ENCODE results near the gene EIF4G1.

Gene EIF4G1

DNA sequence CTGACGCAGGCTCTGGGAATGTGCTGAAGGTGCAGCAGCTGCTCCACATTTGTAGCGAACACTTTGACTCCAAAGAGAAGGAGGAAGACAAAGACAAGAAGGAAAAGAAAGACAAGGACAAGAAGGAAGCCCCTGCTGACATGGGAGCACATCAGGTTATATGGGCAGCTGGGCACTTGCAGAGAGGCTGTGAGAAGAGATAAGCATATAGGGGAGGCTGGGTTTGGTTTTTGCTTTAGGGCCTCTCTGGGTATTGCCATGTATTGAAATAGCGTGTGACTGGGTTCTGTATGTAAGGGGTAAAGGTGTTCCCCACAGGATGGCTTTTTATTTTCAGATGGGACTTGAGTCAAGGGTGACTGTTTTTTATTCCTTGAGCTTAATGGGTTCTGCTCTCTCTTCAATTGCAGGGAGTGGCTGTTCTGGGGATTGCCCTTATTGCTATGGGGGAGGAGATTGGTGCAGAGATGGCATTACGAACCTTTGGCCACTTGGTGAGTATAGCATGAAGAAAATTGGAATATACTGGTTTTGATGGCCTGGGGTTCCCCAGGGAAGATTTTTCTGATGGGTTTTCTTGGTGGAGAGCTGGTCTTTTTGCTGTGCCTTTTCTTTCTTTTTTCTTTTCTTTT, 7.9 kb upstream of the EIF4G1 start:
- no peak for DNase-seq

DNA sequence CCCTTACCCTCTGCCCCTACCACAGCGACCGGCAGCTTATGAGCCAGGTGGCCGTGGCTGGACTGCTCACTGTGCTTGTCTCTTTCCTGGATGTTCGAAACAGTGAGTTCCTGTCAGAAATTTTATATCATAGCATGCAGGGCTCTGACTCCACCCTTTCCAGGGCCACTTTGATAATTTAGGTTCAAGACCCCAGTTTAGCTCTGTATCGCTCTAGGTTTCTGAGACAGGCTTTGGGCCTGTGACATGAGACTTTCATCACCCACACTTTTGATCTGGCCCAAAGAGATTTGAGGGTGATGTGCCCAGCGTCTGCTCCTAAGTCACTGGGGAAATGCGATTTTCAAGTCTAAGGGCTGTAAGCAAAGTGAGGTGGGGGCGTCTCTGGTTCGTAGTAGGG, 6.5 kb upstream of the EIF4G1 start:
- DNase-seq: no peak

DNA sequence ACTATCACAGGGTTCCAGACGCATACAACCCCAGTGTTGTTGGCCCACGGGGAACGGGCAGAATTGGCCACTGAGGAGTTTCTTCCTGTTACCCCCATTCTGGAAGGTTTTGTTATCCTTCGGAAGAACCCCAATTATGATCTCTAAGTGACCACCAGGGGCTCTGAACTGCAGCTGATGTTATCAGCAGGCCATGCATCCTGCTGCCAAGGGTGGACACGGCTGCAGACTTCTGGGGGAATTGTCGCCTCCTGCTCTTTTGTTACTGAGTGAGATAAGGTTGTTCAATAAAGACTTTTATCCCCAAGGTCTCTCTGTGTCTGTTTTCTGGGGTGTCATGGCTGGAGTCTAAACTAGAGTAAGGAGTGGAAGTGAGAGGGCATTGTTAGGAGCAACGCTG, 5.7 kb upstream of the EIF4G1 start:
- DNase-seq: no peak

DNA sequence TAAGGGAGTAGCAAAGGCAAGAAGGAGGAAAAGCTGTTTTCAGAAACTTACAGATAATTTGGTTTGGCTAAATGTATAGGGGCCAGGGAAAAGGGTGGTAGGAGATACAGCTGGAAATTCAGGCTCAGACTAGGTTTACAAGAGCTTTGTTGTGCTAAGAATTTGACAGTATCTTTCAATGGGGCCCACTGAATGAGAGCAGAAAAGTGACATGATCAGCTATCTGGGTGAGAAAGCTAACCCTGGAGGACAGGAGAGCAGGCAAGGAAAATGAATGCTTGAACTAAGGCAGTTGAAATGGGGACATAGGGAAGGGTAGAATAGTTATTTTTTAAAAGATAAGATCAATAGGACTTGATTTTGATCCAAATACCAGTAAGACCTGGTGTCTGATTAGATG, 2.8 kb upstream of the EIF4G1 start:
- DNase-seq: no peak

DNA sequence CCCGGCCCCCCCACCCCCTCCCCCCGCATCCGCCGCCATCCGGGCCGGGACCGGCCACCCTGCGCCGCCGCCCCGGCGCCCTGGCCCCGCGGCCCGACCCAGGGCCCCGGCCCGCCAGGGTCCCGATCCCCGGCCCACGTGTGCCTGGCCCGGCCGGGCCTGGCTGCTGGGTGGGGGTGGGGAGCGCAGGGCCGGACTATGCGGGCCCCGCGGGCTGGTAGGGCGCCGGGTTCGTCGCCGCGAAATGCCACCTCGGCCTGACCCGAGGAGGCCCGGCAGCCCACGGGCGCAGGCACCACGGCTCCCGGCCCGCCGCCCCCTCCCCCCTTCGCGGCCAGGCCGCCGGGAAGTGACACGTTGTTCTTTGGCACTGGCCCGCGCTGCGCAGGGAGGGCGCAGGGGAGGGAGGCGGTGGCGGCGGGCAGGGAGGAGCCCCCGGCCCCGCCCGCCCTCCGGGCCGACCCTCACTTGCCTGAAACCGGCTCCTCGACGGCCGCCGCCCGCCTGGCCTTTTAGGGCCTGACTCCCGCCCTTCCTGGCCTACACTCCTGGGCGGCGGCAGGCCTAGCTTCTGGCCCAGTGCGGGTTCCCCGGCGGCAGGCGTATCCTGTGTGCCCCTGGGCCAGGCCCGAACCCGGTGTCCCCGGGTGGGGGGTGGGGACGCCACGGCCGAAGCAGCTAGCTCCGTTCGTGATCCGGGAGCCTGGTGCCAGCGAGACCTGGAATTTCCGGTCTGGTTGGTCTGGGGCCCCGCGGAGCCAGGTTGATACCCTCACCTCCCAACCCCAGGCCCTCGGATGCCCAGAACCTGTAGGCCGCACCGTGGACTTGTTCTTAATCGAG, 515 bp downstream of the EIF4G1 start:
- peak; percentile 82 for DNase-seq

DNA sequence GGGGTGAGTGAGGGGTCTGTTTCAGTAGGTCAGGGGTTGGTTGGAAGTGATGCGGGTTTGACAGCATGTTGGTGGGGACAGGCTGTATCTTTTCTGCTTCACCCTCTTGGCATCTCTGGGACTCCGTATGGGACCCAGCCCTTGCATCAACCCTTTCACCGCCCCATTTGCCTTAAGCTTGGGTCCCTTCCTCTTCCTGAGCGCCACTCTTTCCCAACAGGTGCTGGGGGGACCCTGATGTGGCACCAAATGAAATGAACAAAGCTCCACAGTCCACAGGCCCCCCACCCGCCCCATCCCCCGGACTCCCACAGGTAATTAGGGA, 1.1 kb downstream of the EIF4G1 start:
- no peak for DNase-seq

DNA sequence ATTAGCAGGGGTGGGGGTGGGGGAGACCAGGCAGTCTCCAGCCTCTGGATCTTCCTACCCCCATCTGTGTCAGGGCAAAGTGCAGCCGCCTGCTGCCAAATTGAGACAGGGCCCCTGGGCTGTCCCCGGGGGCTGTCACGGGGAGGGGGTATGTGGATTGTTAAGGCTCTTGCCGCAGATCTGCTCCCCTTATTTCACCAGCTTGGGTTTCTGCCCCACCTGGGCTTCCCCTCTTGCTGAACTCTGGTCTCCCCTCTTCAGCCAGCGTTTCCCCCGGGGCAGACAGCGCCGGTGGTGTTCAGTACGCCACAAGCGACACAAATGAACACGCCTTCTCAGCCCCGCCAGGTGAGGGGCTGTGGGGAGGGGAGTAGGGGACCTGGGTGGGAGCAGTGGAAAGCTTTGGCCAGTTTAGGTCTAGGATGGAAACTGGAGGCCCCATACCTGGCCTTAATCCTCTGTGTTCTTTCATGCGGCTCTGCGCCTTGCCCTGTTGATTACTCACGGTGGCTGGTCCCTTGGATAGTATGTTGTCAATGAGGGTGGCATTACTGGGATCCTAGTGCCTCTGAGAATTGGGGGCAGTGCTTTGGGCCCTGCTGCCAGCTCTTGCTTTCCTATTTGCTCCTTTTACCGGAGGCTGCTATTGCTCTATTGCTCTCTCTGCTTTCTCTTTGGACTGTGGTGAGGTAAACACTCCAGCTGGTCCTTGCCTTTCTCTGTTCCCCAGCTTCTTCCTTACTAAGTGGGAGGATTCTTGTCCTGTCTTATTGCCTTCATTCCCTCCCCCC, 1.7 kb downstream of the EIF4G1 start:
- no peak for DNase-seq

DNA sequence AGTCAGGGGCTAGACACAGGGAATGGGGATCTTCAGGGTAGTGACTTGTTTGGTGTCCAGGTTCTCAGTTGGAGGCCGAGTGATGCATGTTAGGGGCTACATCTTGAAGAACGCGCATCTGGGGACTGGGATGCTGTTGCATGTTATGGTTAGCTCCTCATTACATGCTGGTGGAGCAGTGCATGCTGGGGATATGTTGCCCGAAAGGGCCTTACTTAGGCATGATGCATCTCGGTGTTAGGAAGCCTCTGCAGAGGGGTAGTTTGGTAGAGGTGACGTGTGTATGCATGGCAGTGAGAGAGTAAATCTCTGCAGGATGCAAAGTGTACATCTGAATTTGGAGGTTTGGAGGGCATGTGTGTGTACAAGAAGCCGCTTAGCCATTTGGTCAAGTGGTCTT, 2.4 kb downstream of the EIF4G1 start:
- no peak for DNase-seq

DNA sequence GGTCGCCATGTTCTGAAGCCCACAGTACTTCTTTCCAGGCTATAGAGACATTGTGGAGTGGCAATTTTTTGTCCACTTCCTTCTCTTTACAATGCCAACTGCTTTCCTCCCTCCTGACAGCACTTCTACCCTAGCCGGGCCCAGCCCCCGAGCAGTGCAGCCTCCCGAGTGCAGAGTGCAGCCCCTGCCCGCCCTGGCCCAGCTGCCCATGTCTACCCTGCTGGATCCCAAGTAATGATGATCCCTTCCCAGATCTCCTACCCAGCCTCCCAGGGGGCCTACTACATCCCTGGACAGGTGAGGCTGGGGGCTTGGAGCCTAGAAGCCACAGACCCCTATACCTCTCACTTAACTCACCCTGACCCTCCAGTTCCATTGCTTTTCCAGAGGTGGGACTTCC, 2.8 kb downstream of the EIF4G1 start:
- DNase-seq: no peak

DNA sequence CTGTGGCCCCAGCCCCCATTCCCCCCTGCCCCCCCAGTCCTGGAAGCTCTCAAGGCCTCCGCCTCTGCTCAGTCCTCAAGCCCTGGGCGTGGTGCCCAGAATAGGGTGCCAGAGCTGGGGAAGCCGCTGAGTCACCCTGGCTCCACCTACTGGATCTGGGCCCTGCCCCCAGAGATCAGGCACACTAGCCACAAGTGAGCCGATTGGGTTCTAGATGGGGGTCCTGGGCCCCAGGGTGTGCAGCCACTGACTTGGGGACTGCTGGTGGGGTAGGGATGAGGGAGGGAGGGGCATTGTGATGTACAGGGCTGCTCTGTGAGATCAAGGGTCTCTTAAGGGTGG, 5.7 kb downstream of the EIF4G1 start:
- no peak for DNase-seq

DNA sequence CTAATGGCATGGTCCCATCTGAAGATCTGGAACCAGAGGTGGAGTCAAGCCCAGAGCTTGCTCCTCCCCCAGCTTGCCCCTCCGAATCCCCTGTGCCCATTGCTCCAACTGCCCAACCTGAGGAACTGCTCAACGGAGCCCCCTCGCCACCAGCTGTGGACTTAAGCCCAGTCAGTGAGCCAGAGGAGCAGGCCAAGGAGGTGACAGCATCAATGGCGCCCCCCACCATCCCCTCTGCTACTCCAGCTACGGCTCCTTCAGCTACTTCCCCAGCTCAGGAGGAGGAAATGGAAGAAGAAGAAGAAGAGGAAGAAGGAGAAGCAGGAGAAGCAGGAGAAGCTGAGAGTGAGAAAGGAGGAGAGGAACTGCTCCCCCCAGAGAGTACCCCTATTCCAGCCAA, 7.3 kb downstream of the EIF4G1 start:
- DNase-seq: no peak

DNA sequence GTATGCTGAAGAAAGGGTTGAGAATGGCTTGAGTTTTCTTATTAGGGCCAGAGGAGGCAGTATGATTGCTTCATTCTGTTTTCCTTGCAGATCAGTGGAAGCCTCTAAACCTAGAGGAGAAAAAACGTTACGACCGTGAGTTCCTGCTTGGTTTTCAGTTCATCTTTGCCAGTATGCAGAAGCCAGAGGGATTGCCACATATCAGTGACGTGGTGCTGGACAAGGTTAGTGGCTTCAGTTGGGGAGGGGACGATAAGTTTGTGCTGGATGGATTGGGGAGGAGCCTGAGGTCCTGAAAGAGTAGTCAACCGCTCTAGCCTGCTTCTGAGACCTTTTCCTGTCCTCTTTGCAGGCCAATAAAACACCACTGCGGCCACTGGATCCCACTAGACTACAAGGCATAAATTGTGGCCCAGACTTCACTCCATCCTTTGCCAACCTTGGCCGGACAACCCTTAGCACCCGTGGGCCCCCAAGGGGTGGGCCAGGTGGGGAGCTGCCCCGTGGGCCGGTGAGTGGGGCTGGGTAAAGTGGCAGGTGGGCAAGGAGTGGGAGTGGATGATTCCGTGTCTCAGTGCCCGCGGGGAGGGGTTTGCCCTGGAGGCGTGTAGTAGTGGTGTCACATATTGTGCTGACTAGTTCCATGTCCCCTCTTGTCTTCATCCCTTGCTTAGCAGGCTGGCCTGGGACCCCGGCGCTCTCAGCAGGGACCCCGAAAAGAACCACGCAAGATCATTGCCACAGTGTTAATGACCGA, 8.5 kb downstream of the EIF4G1 start:
- no peak for DNase-seq

DNA sequence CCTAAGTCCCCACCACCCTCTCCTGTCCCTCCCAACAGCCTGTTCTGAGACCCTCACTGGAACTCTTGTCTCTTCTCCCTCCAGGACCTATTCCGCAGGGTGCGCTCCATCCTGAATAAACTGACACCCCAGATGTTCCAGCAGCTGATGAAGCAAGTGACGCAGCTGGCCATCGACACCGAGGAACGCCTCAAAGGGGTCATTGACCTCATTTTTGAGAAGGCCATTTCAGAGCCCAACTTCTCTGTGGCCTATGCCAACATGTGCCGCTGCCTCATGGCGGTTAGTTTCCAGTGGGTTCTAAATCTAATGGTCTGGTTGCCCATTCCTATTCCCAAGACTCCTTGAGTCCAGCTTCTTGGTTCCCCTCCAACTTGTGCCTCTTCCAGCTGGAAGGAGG, 9.3 kb downstream of the EIF4G1 start:
- DNase-seq: no peak

DNA sequence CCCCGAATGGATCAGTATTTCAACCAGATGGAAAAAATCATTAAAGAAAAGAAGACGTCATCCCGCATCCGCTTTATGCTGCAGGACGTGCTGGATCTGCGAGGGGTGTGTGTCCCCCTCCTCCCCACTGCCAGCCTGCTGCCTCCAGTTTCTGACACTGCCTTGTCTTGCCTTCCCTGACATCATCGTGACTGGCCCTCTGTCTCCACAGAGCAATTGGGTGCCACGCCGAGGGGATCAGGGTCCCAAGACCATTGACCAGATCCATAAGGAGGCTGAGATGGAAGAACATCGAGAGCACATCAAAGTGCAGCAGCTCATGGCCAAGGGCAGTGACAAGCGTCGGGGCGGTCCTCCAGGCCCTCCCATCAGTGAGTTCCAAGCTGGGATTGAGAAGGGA, 10.9 kb downstream of the EIF4G1 start:
- no peak for DNase-seq

DNA sequence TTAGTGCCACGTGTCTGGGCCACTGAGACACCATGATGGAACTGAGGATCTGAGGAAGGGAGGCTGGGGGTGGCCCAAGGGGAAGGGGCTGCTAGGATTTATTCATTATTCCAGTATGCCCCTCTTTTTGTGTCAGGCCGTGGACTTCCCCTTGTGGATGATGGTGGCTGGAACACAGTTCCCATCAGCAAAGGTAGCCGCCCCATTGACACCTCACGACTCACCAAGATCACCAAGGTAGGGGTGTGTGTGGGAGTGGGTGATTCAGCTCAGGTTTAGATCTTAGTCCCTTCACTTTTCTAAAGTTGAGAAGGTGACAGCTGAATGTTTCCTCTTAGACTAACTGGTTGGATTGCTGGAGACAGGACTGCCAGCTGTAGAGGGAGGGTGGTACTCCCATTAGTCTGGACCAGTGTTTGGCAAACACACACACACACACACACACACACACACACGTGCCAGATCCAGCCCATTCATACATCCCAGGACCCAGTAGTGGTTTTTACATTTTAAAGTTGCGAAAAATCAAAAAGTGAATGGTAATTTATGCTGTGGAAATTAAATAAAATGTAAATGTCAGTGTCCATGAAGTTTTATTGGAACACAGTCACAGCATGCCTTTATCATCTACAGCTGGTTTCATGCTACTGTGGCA, 11.4 kb downstream of the EIF4G1 start:
- DNase-seq: no peak

DNA sequence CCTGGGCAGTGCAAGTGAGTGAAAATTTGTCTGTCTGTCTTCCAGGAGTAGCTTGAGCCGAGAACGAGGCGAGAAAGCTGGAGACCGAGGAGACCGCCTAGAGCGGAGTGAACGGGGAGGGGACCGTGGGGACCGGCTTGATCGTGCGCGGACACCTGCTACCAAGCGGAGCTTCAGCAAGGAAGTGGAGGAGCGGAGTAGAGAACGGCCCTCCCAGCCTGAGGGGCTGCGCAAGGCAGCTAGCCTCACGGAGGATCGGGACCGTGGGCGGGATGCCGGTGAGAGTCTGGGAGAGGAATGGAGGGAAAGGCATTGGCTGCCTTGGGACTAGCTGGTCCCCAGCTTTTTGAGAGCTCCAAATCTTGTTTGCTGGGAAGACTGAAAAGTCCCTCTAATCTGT, 12.8 kb downstream of the EIF4G1 start:
- DNase-seq: no peak

DNA sequence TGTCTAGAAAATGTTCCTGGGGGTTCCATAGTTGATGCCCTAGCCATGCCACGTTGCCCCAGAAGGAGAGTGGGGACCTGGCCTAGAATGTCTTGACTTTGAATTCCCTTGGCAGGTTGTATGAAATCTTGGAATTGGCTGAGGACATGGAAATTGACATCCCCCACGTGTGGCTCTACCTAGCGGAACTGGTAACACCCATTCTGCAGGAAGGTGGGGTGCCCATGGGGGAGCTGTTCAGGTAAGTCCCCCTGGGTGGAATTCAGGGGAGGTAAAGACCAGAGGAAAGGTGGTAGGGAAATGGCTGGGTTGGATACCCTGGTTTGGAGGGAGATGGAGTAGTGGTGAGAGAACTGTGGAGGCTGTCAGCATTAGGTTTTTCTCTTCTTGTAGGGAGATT, 14.1 kb downstream of the EIF4G1 start:
- no peak for DNase-seq

DNA sequence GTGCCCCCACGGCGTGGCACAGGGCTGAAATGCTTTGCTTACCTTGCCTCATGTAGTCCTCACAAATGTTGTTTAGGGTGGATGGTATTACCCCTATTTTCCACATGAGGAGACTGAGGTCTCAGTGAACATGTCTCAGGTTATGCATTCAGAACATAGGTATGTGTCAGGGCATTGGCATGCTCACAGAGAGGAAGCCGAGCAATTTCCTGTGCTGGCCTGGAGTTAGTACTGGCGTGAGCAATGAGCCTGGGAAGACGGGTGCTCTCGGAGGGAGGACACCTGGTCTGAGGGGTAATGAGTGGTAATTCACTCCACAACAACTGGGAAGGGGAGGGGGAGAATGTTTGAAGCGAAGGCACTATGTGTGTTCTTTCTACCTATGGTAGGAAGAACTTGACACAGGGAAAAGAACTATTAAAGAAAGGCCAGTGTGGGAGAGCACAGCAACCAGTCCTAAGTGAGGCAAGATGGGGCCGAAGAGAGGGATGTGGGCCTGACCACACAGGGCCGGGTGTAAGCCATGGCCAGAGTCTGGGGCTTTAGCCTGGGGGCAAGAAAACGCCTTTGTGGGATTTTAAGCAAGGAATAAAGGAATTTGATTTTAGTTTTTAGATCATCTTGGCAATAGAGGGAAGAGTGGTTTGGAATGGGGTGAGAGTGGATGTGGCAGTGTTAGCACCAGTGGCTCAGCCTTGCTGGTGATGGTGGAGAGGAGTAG, 18.1 kb downstream of the EIF4G1 start:
- peak; percentile 94 for DNase-seq

DNA sequence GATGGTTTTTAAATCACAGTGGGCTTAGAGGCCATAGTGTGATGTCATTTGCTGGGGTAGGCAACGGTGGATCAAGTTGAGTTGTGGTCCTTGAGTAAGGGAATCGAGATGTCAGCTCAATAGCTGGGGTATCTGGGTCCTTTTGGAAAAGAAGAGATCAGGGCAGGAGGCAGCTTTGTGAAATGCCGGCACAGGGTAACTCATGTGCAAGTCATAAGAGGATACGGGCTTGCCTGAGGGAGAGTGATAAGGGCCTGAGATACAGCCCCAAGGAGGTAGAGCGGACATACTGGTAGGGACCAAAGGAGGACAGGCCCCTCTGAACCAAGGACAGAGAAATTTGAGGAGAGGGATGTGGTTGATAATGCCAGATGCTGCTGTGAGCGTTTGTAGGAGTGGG, 18.8 kb downstream of the EIF4G1 start:
- DNase-seq: no peak

DNA sequence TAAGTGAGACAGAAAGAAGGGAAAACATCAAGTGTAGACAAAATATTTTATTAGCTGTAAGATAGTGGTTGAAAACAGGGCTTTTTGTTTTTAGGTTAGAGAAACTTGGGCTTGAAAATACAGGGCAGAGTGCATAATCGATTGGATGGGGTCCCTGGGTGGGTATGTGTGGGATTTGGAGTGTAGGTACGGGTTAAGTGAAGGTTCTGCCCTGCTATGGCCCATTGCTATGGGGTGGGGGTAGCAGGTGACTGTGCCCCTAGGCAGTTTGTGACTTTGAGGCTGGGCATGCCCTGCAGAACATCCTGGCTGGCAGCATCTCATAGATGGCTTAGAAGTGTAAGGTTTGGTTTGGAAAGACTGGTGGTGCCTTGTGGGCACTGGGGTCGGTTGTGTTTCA, 19.3 kb downstream of the EIF4G1 start:
- no peak for DNase-seq

DNA sequence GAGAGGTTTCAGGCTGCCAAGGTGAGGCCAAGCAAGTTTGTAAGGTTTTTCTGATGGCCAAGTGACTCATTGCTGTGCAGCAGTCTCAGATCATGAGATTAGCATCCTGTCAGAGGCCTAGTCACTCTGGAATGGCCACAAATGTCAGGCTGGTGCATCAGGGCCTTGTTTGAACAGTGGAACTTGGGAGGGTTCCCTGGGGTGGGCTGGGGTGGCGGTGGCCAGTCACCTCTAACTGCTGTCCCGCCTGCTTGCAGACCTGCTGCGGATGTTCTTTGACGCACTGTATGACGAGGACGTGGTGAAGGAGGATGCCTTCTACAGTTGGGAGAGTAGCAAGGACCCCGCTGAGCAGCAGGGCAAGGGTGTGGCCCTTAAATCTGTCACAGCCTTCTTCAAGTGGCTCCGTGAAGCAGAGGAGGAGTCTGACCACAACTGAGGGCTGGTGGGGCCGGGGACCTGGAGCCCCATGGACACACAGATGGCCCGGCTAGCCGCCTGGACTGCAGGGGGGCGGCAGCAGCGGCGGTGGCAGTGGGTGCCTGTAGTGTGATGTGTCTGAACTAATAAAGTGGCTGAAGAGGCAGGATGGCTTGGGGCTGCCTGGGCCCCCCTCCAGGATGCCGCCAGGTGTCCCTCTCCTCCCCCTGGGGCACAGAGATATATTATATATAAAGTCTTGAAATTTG, 20.2 kb downstream of the EIF4G1 start:
- peak; percentile 88 for DNase-seq

DNA sequence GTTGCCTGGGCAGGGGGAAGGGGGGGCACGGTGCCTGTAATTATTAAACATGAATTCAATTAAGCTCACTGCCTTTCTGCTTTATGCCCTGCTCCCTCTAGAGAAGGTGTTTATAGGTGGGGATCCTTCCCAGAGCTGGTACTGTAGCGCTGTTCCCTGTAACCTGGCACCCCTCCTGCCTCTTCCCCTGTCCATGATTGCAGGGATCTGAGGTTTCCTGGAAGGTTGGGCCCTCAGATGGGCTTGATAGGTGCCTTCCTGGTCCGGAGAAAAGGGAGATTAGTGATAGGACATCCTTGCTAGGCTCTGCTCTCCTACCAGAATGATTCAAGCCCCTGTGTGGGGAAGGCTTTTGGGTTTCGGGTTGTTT, 20.9 kb downstream of the EIF4G1 start:
- DNase-seq: no peak

Data from islet precursor cell (in vitro differentiated cells).